ENCODE results near the gene SMIM29. TPM values are rescaled to one million over a fixed set of nuclear protein-coding genes. Genes with fewer than 3 reads are reported as not detected.

SMIM29 gene
- total and polyA plus RNA-seq, 10 of the 15 experiments (the other 5 are each of a cell fraction or from before 2014, with no cell fraction given), result 7.1 to 30.0 (median 16.2) TPM

DNA sequence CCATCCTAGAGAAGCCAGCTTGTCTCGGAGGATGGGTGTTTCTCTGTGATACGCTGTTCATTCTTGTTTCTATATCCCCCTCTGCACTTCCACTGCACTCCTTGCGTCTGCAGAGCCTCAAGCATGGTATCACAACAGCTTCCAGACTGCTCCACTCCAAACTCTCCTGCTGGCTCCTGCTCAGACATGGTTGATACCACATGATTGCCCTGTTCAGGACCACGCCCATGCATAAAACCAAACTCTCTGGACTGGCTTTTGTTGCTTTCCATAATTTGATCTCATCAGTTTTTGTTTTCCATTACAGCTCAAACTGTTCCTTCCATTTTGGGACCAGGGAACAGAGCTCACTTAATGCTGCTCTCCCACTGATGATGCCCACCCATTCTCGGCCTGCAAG, 30.0 kb upstream of the SMIM29 start:
- no peaks in the 10 kb centered on the region for H3K79me2 ChIP-seq (ENCODE audit: control insufficient read depth, insufficient read depth, low read length)
- no peaks in the 10 kb centered on the region for H4K20me1 ChIP-seq (ENCODE audit: control insufficient read depth, insufficient read depth)
- no peak overlapping the region for H3K4me3 ChIP-seq
- H2AFZ ChIP-seq (ENCODE audit: control insufficient read depth, low read depth, low read length), result no peak overlapping the region
- in situ Hi-C loops (cut with MboI), result no loop called here
- no peak for FAIRE-seq
- no peak for DNase-seq (ENCODE audit: low read depth, low spot score)
- intact Hi-C loops (cut with micrococcal nuclease; ENCODE audit: unreplicated experiment), result no loop called here
- peaks cover 0 to 10% of the 10 kb centered on the region in 2 experiments; a peak in 3 of 4 replicates for H3K36me3 ChIP-seq (ENCODE audit: control insufficient read depth in 2 of 2, insufficient read depth in 2 of 2, low read length in 1 of 2)
- no peak overlapping the region for H3K4me2 ChIP-seq (ENCODE audit: control insufficient read depth, insufficient read depth)
- ATAC-seq, result no peak
- 94% methylated on average over 5 of the region's 5 CpGs for WGBS (ENCODE audit: insufficient coverage, insufficient replicate concordance, low lambda C conversion rate, missing lambda C conversion rate)
- no peak for TF ChIP-seq NFYB (IDR thresholded peaks at IDR 0.05; ENCODE audit: insufficient read depth, low read depth, low read length)
- TF ChIP-seq NR2F1 (conservative IDR thresholded peaks at IDR 0.05), result no peak
- no peak for TF ChIP-seq RCOR1 (conservative IDR thresholded peaks at IDR 0.05; ENCODE audit: low read depth, low read length)
- TF ChIP-seq TCF3 (IDR thresholded peaks at IDR 0.05; ENCODE audit: borderline replicate concordance, insufficient read depth, low read depth, low read length), result no peak
- no peak for TF ChIP-seq ESRRA (IDR thresholded peaks at IDR 0.05; ENCODE audit: low read length)
- no peak for TF ChIP-seq POU2F2 (IDR thresholded peaks at IDR 0.05; ENCODE audit: borderline replicate concordance, low read depth, low read length)
- no peak for TF ChIP-seq SMC3 (IDR thresholded peaks at IDR 0.05; ENCODE audit: borderline replicate concordance, low read length)
- TF ChIP-seq, protein P1, sequence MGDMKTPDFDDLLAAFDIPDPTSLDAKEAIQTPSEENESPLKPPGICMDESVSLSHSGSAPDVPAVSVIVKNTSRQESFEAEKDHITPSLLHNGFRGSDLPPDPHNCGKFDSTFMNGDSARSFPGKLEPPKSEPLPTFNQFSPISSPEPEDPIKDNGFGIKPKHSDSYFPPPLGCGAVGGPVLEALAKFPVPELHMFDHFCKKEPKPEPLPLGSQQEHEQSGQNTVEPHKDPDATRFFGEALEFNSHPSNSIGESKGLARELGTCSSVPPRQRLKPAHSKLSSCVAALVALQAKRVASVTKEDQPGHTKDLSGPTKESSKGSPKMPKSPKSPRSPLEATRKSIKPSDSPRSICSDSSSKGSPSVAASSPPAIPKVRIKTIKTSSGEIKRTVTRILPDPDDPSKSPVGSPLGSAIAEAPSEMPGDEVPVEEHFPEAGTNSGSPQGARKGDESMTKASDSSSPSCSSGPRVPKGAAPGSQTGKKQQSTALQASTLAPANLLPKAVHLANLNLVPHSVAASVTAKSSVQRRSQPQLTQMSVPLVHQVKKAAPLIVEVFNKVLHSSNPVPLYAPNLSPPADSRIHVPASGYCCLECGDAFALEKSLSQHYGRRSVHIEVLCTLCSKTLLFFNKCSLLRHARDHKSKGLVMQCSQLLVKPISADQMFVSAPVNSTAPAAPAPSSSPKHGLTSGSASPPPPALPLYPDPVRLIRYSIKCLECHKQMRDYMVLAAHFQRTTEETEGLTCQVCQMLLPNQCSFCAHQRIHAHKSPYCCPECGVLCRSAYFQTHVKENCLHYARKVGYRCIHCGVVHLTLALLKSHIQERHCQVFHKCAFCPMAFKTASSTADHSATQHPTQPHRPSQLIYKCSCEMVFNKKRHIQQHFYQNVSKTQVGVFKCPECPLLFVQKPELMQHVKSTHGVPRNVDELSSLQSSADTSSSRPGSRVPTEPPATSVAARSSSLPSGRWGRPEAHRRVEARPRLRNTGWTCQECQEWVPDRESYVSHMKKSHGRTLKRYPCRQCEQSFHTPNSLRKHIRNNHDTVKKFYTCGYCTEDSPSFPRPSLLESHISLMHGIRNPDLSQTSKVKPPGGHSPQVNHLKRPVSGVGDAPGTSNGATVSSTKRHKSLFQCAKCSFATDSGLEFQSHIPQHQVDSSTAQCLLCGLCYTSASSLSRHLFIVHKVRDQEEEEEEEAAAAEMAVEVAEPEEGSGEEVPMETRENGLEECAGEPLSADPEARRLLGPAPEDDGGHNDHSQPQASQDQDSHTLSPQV (IDR thresholded peaks at IDR 0.05), result no peak
- no peak for TF ChIP-seq IKZF2 (IDR thresholded peaks at IDR 0.05)
- TF ChIP-seq MYB (IDR thresholded peaks at IDR 0.05; ENCODE audit: borderline replicate concordance, low read depth, low read length), result no peak
- no peak for TF ChIP-seq JUNB (IDR thresholded peaks at IDR 0.05)
- TF ChIP-seq PAX5 (IDR thresholded peaks at IDR 0.05; ENCODE audit: borderline replicate concordance, low read depth, low read length), result no peak
- POLR2A ChIA-PET, result no interaction called here
- peaks cover under 1% of the 10 kb centered on the region; the same call in 1 of the 2 replicates for H3K4me1 ChIP-seq (ENCODE audit: control insufficient read depth, insufficient read depth, low read length)
- CTCF ChIA-PET, result no interaction called here
- BruUV-seq (replicated peaks), result no TSS peak
- H3K27ac ChIP-seq (ENCODE audit: control insufficient read depth, insufficient read depth), result no peak overlapping the region
- RAD21 ChIA-PET (ENCODE audit: unreplicated experiment), result no interaction called here
- no peaks in the 10 kb centered on the region for H3K9me3 ChIP-seq (replicated peaks; ENCODE audit: control insufficient read depth, insufficient read depth, low read length)
- SMC1A ChIA-PET (ENCODE audit: uncharacterized antibody, unreplicated experiment), result interaction anchor here (0.6 to 1.6 kb wide), 3 partner anchors 84 to 245 kb away, joined by 3 read pairs; no protein-coding TSS in a partner anchor
- H3K9ac ChIP-seq (ENCODE audit: control insufficient read depth, insufficient read depth, low read length), result no peak overlapping the region
- H3K27me3 ChIP-seq (replicated peaks in 1 of 2; ENCODE audit: control insufficient read depth in 2 of 2, insufficient read depth in 2 of 2, low read length in 1 of 2), result no peaks in the 10 kb centered on the region
